ACC112 (cell line): ENCODE measurements around the gene CHRDL1.

Source experiments
- H2AFZ ChIP-seq: fragments of 200-600 bp; sonication (generic); one replicate; pipeline ENCODE4 v1.6.0; 2017; ENCODE audit warnings: antibody characterized with exemption, low read length; ENCODE audit not compliant: unreplicated experiment
- H3K27ac ChIP-seq: fragments of 200-600 bp; sonication (generic); 2 replicates; pipeline ENCODE4 v1.5.1; 2014; ENCODE audit warnings: low read depth, mild to moderate bottlenecking, antibody characterized with exemption, low read length, moderate library complexity
- H3K27me3 ChIP-seq: fragments of 200-600 bp; sonication (generic); 2 replicates; pipeline ENCODE4 v1.6.1; 2014; ENCODE audit warnings: mild to moderate bottlenecking, antibody characterized with exemption, low read length, moderate library complexity, mixed read lengths; ENCODE audit not compliant: insufficient read depth
- H3K36me3 ChIP-seq: fragments of 200-600 bp; sonication (generic); 2 replicates; pipeline ENCODE4 v1.6.1; 2016; ENCODE audit warnings: mild to moderate bottlenecking, antibody characterized with exemption, low read length, moderate library complexity, mixed read lengths; ENCODE audit not compliant: insufficient read depth
- H3K4me1 ChIP-seq: fragments of 200-600 bp; sonication (generic); one replicate; pipeline ENCODE4 v1.6.1; 2016; ENCODE audit warnings: low read length, mixed read lengths; ENCODE audit not compliant: insufficient read depth, unreplicated experiment, control insufficient read depth
- H3K4me3 ChIP-seq: fragments of 200-600 bp; sonication (generic); 2 replicates; pipeline ENCODE4 v1.5.1; 2014; ENCODE audit warnings: mild to moderate bottlenecking, low read depth, low read length
- H3K79me2 ChIP-seq: fragments of 200-600 bp; sonication (generic); one replicate; pipeline ENCODE4 v1.6.0; 2016; ENCODE audit warnings: low read length; ENCODE audit not compliant: control insufficient read depth, unreplicated experiment, insufficient read depth

Gene CHRDL1

GRCh38 chrX:110699109-110699508 is 96.5 kb downstream of the CHRDL1 start:
- no peak overlapping the region for H3K27ac ChIP-seq
- no peaks in the 10 kb centered on the region for H3K27me3 ChIP-seq
- no peak overlapping the region for H3K4me3 ChIP-seq
- H3K79me2 ChIP-seq: no peaks in the 10 kb centered on the region
- no peaks in the 10 kb centered on the region for H3K4me1 ChIP-seq
- H3K36me3 ChIP-seq: no peaks in the 10 kb centered on the region
- no peak overlapping the region for H2AFZ ChIP-seq

DNA sequence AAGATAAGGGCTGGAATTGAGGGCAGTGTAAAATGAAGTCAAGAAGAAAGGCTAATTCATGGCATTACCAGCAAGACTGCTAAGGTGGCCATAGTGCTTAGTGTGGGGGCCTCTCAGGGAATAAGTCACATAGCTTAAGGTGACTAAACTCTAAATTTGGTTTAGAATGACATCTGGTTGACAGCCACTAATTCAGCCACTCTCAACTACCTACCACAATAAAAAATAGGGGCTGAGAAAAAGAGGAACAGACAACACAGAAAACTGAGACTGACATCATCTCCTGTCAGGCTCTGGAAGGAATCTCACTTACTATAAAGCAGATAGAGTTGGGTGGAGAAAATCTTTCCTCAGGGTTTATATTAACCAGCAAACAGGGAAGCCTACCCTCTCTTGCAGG is 96.9 kb downstream of the CHRDL1 start:
- H3K36me3 ChIP-seq: no peaks in the 10 kb centered on the region

GRCh38 chrX:110692866-110693265 is 102.8 kb downstream of the CHRDL1 start:
- Histone ChIP-seq H3K4me3 (no peak overlapping the region), H3K27me3 (no peaks in the 10 kb centered on the region), H2AFZ (no peak overlapping the region), H3K4me1 (no peaks in the 10 kb centered on the region), H3K79me2 (no peaks in the 10 kb centered on the region), H3K27ac (no peak overlapping the region), H3K36me3 (no peaks in the 10 kb centered on the region)

More for the DNA sequence above, 96.9 kb downstream of the CHRDL1 start:
- Histone ChIP-seq H3K27me3 (no peaks in the 10 kb centered on the region), H3K27ac (no peak overlapping the region), H2AFZ (no peak overlapping the region), H3K4me3 (no peak overlapping the region), H3K4me1 (no peaks in the 10 kb centered on the region), H3K79me2 (no peaks in the 10 kb centered on the region)

DNA sequence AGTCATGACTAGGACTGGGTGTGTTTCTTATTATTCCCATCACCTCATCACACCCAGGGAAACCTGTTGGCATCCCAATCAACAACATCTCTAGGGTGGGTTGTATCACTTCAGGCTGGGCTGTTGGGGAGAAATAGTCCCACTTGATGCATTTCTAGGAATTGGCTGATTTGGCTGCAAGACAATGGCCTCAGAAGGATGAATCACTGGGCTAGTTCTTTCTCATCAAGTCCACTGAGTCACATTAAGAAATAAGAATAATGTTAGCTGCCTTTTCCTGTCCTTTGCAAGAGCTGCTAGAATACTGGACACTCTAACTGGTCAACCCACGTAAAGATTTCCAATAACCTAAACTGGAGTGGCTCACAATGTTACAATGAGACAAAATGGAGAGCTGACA is 104.2 kb downstream of the CHRDL1 start:
- Histone ChIP-seq H3K36me3 (no peaks in the 10 kb centered on the region), H3K4me1 (no peaks in the 10 kb centered on the region), H3K27me3 (no peaks in the 10 kb centered on the region), H3K79me2 (no peaks in the 10 kb centered on the region), H3K4me3 (no peak overlapping the region), H2AFZ (no peak overlapping the region), H3K27ac (no peak overlapping the region)

- Histone ChIP-seq H3K36me3 (no peaks in the 10 kb centered on the region), H3K27ac (no peak overlapping the region), H3K79me2 (no peaks in the 10 kb centered on the region), H3K4me3 (no peak overlapping the region), H3K27me3 (no peaks in the 10 kb centered on the region), H3K4me1 (no peaks in the 10 kb centered on the region), H2AFZ (no peak overlapping the region)
These were observed 111.0 kb downstream of the CHRDL1 start for GRCh38 chrX:110684653-110685052.

DNA sequence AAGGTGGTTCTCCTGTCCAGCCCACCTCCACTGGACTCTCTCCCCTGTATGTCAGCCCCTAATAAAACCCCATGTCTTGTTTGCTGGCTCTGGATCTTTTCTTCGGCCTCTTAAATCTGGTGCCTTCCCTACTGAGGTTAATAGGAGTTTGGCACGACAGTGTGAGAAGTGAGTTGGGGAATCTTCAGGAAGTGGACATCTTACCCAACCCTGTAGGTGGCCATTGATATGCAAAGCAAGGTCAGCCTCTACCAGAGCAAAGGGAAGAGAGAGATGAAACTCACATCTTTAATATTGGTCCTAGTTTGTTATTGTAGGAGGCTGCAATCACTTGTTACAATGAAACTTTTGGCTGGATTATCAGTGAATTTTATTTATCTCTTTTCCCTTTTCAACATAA is 111.7 kb downstream of the CHRDL1 start:
- H3K4me1 ChIP-seq: no peaks in the 10 kb centered on the region
- H3K79me2 ChIP-seq: no peaks in the 10 kb centered on the region
- no peaks in the 10 kb centered on the region for H3K27me3 ChIP-seq
- H3K4me3 ChIP-seq: no peak overlapping the region
- no peak overlapping the region for H2AFZ ChIP-seq
- H3K36me3 ChIP-seq: no peaks in the 10 kb centered on the region
- H3K27ac ChIP-seq: no peak overlapping the region

- no peak overlapping the region for H2AFZ ChIP-seq
- H3K27me3 ChIP-seq: no peaks in the 10 kb centered on the region
- H3K79me2 ChIP-seq: no peaks in the 10 kb centered on the region
- H3K27ac ChIP-seq: no peak overlapping the region
- H3K4me1 ChIP-seq: no peaks in the 10 kb centered on the region
- no peak overlapping the region for H3K4me3 ChIP-seq
- H3K36me3 ChIP-seq: no peaks in the 10 kb centered on the region
These were observed 117.0 kb downstream of the CHRDL1 start for GRCh38 chrX:110678591-110678990.

GRCh38 chrX:110675886-110676285 is 119.7 kb downstream of the CHRDL1 start:
- no peak overlapping the region for H3K4me3 ChIP-seq
- no peaks in the 10 kb centered on the region for H3K36me3 ChIP-seq
- no peak overlapping the region for H2AFZ ChIP-seq
- no peaks in the 10 kb centered on the region for H3K79me2 ChIP-seq
- no peaks in the 10 kb centered on the region for H3K4me1 ChIP-seq
- H3K27ac ChIP-seq: no peak overlapping the region
- no peaks in the 10 kb centered on the region for H3K27me3 ChIP-seq

- H3K4me1 ChIP-seq: no peaks in the 10 kb centered on the region
- H3K79me2 ChIP-seq: no peaks in the 10 kb centered on the region
- H3K4me3 ChIP-seq: no peak overlapping the region
- no peak overlapping the region for H2AFZ ChIP-seq
- no peak overlapping the region for H3K27ac ChIP-seq
- H3K27me3 ChIP-seq: no peaks in the 10 kb centered on the region
- no peaks in the 10 kb centered on the region for H3K36me3 ChIP-seq
These were observed 124.4 kb downstream of the CHRDL1 start for GRCh38 chrX:110671068-110671803.

DNA sequence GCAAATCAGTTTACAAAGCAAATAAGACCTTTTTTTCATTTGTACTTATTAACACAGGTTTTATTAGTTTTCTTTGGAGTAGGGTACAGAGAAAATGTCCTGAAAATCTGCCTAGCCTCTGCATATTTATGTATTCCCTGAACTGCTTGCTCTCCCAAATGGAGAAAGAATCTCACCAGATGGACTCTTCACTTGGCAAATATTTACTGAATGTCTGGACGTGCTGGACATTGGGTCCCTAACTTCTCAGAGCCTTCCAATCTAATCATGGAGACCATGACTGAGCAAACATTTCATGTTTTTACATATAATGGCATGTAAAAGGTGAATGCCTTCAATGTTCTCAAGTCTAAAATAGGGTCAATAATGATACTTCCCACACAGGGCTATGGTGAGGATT is 126.0 kb downstream of the CHRDL1 start:
- Histone ChIP-seq H3K27ac (no peak overlapping the region), H3K4me3 (no peak overlapping the region), H3K79me2 (no peaks in the 10 kb centered on the region), H3K27me3 (no peaks in the 10 kb centered on the region), H3K4me1 (no peaks in the 10 kb centered on the region), H2AFZ (no peak overlapping the region), H3K36me3 (no peaks in the 10 kb centered on the region)

- no peak overlapping the region for H3K27ac ChIP-seq
- no peaks in the 10 kb centered on the region for H3K4me1 ChIP-seq
- H3K79me2 ChIP-seq: no peaks in the 10 kb centered on the region
- H2AFZ ChIP-seq: no peak overlapping the region
- no peaks in the 10 kb centered on the region for H3K27me3 ChIP-seq
- H3K36me3 ChIP-seq: no peaks in the 10 kb centered on the region
- H3K4me3 ChIP-seq: no peak overlapping the region
These were observed 127.9 kb downstream of the CHRDL1 start for GRCh38 chrX:110667706-110668105.
